NT2/D1 (cell line): Measurements from ENCODE around the gene FAM13A.

Experiments
- SUZ12 ChIP-seq: IDR thresholded peaks from 2 replicates; pipeline ENCODE4 v1.6.1; 2011; ENCODE audit not compliant: insufficient read length, insufficient read depth; ENCODE audit errors: extremely low read depth
- YY1 ChIP-seq: IDR thresholded peaks from 2 replicates; pipeline ENCODE4 v1.6.1; 2011; ENCODE audit not compliant: insufficient read length, insufficient read depth

DNA sequence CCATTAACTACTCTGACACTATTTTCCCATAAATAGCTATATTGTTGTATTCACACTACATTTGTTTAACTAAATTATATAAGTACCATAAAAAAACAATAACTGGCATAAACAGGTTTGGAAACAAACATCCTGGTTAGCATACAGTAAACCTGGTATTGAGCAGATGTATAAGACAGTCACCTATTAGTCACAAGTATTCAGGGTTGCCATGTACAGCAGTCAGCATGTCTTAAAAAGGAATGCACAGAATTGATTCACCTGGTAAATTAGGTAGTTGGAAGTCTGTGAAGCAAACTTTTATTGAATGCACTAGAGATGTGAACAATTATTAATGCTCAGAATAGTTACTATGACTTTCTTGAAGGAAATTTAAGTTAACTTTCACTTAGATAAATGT, 137.9 kb downstream of the FAM13A start:
- TF ChIP-seq YY1, result no peak
- TF ChIP-seq SUZ12, result no peak
